CD4-positive, alpha-beta T cell treated with Interleukin-2 at 100 ng/mL for 4 hours (primary cell): ENCODE data around the gene ZNF608.

Experiments
- DNase-seq: peaks from one replicate; pipeline ENCODE4 v3.0.0-alpha.2; 2020; ENCODE audit warnings: low spot score

ZNF608 gene

DNA sequence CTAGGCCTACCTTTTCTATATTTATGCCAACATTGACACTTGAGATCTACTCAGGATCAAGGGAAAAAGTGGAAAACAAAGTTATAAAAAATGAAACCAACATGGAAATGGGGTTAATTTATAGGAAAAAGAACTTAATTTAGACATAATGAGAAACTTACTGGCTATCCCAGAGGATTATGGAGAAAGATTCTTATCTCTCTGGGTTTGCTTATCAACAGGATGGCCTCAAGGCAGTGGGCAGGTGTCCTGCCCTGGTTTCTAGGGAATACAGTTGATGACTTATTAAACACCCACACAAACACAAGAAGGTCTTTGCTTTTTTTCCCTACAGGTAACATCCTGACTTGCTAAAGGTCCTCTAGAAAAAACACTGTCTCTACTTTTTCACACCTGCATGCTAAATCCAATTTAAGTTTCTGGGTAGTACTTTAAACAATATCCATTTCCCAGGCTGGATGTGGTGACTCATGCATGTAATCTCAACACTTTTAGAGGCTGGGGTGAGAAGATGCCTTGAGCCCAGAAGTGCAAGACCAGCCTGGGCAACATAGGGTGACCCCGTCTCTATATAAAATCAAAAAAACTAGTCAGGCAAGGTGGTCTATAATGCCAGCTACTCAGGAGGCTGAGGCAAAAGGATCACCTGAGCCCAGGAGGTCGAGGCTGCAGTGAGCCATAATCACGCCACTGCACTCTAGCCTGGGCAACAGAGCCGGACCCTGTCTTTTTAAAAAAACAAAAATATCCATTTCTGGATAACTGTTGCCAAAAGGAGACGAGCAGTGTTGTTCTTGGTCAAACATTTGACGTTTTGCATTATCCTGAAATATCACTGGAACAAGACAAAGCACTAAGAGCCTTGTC is 6.6 kb upstream of the ZNF608 start:
- no peak for DNase-seq

DNA sequence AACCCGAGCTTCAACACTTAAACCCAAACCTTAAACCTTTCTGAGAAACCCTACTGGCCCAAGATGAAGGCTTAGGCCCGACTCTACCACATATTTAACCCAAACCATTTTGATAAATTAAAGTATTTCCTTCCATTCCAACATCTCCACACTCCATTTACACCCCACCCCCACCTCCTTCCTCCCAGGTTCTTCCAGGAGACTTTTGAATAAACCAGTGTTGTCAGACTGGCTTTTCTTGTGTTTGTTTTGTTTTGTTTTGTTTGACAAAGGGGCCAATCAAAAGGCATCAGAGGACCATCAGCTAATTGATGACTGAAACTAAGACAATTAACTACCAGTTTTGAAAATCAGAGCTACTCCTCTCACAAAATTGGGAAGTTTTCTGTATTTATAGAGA is 4.6 kb upstream of the ZNF608 start:
- no peak for DNase-seq

DNA sequence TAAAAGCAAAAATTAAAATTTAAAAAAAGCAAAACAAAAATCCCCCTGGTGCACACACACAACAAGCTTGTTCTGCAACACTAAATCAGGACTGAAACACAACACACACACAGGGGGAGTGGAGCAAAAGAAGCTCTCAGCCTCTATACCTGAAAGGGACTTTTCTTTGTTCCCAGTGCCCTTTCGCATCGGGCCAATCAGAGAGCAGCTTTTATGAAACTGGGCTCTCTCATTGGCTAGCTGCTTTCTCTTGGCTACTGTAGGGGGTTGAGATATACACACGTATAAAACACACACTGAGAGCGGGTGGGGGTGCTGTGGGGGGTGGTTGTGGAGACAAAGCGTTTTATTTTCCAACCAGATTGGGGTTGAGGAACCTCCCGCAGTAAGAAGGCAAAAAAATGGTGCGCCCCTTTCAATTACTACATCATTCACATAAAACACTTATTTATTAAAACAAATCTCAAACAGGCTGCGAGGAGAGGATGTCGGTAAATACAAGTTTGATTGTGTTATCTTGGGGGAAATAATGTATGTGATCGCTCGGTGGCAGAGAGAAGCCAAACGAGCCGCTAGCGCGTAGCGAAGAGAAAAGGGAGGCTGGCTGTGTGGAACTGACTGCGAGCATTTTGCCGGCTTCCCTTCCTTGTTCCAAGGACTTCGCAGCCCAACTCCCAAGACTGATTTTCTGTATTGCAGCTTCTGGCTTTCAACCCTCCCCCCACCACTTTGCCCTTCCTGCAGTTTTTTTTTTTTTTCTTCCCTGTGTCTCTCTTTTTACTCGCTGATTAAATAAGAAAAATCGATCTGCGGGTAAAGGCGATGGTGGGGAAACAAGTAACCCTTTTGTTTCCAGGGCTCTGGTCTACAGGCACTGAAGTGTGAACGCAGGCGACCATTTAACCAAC is 2.5 kb upstream of the ZNF608 start:
- DNase-seq, result peak; percentile 3

DNA sequence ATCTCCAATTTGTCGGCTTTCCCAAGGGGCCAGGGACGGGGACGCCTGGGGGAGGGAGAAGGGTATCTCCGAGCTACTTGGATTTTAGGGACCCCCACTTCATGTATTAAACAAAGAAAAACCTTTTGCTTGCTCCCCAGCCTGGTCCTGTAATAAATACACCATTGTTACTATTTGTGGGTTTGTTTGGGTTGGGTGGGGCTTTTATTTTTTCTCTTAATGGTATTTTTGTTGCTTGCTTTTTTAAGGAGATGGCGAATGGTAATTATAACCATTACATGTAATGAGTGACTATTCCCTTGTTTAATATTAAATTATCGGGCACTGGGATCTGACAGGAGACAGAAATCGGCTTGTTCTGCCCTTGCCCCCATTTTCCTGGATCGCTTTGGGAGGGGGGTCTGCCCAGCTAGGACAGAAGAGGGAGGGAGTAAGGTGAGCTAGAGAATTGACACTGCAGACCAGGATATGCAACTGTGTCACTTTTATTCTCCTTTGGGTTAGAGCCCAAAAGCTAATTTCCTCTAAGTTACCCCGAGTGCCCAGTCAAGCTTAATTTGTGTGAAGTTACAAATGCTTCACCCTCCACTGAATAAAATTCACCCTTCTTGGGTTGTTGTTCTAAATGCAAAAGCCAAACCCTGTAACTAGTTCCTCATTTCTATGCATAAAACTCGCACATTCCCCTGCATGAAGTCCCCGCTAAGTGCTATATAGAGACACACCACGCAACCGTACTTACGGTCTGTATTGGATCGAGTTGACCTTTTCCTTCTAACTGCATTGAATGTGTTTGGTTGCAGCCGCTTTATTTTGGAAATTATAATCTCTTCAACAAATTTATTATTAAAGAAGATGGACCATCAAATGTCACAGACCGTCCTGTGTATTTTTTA is 1.6 kb upstream of the ZNF608 start:
- no peak for DNase-seq

DNA sequence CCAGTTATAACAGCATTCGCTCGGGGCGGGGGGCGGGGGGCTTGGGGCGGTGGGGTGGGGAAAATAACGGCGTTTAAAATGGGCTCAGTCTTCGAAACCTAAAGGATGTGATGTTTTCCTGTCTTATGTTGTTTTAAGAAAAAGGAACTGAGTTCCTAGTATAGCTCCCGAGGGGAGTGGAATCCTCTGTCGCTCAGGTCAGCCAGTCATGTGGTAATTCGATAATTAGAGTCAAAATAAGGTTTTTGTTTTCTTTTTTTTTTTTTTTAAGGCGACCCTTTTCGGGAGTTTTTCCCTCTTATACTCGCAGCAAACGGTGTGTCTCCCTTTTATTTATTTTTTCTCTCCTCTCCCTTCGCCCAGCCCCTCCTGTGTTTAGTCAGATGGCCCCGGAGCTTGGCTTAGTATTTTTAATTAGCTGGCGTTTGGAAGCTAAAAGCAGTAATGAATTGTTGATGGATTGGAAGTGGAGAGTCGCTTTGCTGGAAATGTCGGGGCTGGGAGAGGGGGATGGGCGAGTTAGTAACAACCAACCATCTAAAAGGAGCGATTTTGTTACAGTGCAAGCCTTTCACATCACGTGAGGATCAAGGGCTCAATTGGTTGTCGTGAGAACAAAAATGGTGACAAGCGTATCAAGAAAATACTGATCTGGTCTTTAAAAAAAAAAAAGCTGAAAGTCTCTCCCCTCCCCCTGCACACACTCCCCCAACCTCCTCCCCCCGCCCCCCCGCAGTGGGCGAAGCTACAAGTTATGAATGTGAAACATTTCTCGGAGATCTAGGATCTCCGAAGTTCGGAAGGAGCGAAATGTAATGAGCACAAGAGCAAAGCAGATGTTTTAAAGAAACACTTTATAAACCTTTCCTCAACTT is 714 bp upstream of the ZNF608 start:
- no peak for DNase-seq

DNA sequence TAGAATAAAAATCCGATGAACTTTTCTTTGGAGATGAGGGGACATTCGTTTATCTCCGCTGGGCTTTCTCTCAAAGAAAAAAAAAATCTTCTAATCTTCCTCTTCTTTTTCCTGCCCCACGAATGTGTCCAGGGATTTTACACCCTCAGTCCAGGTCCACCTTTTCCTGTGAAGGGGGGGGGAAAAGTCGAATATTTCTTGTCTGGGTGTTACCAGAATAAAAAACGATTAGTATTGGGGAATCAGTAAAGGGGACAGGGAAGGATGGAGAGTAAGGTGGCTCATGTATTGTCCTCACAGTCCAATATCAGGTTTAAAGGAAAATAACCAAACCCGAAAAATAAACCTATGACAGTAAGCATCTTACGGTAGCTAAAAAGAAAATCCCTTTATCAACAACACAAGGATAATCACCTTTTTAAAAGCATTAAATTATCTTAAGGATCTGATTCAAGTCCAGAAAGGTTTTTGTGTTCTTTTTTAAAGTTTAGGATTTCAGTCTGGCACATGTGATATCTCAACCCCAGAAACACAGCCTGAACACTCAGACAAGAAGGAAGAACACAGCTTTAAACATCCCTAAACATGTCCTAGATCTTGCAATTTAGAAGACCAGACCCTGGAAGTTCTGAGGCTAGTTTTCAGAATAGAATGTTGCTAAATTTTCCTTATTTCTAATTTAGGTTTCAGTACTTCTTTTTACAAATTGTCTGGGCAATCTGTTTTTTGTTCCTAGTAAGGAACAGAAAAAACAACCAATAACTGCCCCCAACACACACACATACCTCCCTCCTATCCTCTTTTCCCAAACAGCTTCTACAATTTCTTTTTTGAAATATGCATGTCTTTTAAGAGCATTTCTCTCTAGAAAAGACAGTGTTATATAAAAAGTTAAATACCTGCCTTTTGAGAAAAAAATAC is 1.2 kb downstream of the ZNF608 start:
- no peak for DNase-seq

DNA sequence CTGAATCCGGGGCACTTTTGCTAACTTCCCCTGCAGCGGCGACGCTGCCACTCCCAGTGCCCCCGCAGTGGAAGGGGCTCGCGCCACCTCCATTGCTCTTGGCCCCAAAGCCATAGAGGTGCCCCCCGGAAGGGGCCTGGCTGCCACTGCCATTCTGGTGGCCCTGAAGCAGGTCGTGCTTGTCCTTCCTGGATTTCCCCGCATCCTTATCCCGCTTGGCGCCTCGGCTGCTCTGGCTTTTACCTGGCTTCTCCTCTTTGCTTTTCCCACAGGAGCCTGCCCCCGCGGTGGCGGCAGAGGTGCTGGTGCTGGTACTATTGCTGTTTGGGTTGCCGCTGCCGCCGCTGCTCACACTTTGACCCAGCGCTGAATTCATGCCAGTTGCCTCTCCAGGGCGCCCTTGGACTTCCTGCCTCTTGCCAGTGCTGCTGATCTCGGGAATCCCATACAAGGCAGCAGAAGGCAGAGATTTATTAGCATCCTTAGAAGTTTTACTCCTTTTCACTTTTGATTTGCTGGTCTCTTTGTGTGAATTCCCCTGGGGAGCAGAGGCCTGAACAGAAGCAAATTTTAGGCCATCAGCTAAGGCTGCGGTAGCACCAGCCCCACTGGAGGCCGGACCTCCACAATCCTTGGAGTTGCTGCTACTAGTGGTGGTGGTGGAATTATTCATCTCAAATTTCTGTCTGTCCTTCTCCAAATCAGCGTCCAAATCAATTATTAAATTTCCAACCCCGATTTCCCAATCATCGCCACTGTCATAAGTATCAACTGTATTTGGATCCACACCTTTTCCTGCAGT is 2.1 kb downstream of the ZNF608 start:
- no peak for DNase-seq

DNA sequence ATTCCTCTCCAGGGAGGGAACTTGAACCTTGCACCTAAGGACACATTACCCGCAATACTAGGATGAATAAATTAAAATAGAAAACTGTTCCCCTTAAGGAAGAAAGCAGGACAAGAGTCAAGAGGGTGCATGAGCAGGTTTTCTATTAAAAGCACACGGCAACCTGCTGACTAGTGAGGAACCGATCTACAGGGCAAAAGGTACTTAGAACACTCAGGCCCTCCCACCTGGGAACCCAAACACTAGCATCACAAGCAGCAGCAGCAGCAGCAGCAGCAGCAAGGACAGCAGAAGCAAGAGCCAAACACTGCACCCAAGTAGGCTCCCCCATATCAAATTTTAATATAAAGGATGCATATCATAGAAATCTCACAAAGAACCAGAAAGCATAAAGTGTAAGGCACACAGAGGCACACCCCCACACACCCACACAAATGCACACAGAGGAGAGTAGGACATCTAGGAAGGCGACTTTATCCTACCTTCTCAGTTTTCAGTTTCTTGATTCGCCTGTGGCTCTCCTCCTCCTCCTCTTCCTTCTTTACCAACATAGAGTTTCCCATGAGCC is 2.8 kb downstream of the ZNF608 start:
- no peak for DNase-seq

DNA sequence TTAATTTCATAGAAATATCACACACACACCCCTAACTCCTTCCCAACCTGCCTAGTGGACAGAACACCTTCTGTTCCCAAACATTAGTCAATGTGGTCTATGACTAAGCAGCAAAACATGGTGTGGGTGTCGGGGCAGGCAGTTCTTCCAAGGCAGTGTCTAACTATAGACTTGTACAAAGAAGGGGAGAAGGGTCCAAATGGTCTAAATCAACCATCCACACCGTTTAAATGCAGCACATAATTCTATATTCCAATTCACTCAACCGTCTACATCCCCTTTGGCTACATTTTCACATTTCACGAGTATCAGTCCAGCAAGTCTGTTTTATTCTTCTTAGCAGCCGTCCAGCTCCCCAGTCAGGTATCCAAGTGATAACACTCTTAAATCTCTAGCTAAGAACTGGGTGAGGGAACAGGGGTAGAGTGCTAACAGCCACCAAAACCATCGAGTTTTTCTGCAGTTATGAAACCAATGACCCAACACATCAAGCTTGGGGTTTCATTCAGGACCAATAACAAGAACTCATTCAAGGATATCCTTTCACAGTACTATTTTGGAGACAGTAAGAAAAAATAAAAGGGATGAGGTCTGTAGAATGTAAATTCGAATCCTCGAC is 3.3 kb downstream of the ZNF608 start:
- no peak for DNase-seq

DNA sequence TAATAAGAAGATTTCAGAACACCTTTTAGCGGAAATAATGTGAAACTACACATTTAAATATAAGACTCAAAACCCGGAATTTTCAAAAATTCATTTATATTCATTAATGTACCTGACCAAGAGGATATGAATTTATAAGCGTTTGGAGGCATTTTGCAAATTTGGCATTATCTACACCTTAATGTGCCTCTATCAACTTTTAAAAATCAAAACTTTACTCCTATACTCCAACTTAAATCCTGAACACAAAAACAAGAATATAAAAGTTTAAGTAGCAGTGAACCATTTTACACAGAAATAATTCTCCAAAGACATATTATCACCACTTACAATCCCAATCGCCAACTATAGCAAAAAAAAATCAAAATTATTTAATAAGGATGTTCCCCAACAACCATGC is 3.9 kb downstream of the ZNF608 start:
- no peak for DNase-seq

DNA sequence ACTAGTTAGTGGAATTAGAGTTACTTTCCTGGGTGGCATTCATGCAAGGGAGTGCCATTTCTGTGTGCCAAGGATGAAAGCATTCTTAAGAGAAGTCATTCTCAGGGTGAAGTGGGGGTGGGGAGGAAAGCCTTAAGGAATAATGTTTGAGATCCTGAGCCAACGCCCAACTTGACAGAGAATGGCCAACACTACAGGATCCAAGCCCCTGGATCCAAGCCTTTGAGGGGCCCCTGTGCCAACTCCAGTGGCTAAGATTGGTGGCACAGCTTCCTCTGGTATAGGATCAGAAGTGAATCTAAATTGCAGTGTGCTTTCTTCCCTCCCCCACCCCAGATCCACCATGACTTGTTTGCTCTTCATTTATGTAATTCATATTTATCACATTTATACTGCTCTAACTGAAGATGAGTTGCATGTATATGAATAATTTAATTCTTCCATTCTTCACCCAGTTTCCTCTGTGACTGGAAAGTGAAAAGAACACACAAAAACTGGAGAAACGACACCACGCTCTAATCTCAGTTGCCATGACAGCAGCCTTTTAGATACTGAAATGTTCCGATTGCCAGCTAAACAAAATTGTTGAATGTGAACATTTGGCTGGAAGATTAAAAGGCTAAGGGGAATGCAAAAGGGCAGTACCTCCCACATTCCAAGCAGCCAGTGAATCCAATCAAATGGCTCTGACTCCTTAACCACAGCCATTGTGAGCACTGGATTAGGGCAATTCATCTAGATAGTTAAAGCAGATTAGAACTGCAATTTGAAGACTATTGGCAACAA is 4.5 kb downstream of the ZNF608 start:
- no peak for DNase-seq

DNA sequence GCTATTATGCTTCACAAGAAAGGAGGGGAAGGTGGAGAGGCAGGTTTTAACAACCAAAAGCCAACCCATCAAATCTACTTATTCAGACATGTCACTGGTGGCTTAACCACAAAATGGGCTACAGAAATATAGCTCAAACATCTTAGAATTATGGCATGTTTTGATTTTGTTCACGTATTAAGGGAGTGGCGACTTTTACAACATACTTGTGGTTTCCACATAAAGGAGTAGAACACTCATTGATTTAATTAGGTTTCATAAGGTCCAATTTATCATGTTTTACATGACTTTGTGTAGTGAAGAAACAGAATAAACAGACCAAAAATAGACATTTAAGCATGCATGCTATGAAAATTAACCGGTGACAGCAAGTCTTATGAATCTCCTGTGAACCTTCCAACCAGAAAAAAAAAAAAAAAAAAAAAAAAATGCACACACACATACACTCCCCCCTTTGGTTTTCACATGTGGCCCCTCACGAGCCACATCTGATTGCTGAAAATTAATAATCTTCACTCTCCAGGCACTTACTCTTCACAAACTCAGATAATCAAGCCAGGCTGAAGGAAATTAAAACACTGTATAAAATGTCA is 5.4 kb downstream of the ZNF608 start:
- DNase-seq, result no peak

DNA sequence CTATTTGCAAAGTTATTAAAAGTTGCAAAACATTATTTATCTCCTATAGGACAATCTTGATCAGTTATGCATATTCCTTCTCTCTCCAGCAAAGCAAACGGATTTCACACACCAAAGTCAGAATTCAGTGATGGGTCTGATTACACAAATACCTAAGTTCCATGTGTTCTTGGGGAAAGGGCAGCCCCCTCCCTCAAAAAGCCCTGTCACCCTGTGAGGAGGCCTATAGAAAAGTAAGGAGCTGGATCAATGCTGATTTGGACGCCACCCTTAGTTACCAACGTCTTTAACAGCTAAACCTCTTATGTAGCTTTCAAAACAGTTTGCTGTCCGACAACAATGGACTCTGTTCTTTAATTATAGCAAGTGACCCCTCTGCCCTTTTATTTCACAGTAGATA is 6.4 kb downstream of the ZNF608 start:
- no peak for DNase-seq

DNA sequence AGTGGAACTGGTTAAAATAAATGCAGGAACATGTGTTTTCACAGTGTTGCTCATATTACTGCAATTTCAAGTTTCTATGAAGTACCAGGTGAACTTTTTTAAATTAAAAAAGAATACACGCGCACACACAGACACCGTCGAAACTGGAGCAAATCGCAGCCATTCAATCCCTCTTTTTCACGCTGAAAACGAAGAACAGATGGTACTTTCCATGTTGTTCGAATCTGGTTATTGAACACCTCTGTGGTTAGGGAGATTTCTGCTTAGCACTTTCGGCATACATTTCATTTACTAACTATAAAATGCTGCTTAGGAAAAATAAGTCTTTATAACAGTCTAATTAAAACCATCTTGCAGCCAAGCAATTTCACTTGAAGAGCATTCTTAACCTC is 6.8 kb downstream of the ZNF608 start:
- no peak for DNase-seq

DNA sequence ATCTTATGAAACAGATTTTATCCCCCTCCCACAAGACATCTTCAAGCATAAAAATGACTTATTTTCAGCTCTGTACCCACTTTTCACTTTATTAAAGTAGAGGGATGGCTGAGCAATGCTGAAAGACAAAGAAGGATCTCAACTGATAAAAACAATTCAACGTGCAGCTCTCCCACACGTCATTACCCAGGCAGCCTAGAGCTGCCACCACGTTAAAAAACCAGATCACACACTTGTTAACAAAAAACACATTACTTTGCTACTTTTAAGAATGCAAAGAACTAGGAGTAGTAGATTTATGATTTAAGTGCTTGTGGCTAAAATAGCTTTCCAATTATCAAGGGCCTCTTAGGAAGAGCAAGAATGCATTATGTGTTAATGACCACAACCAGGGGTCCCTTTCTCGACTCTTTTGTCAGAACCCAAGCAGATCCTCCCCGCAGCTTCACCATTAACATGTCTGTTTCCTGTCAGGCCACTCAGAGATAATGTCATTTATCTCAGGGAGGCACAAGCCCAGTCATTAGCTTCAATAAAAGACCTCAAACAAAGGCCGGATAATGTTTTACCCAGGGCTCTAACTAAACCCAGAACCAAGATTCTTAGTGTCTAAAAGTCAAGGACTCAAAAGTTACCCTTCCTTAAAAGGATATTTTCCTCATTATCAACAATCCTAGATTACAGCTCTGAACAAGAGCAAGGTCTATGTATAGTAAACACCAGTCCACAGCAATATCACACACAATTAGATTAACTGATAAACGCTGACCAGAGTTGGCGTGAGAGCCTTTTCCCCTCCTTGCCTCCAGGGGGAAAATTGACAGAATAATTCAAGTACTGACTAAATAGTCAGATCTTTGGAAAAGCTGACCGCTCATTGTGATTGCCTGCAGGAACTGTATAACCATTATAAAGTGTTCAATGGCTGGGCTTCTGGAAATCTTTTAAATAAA is 7.5 kb downstream of the ZNF608 start:
- no peak for DNase-seq

DNA sequence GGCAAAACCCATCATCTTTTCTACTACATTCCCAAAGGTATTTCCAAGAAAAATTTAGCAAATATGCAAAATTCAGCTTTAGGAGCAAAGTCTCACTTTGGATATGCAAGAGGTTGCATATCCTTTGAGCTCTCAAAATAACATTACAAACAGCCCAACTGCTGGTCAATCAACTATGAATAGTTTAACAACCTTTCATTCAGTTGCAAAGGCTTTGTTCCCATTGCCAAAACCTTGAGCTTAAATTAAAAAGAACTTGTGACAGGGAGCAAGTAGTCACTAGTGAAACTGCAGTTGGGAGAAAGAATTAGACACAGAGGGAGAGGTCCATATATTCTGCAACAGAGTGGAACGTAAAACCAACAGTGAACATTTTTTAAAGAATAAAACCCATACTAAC is 8.8 kb downstream of the ZNF608 start:
- DNase-seq, result no peak
